Bronchial epithelial cell (primary cell): Measurements from ENCODE around the gene EDAR. TPM values are rescaled to one million over a fixed set of nuclear protein-coding genes. Genes with fewer than 3 reads are reported as not detected.

Source experiments
- DNase-seq: peaks from one replicate; pipeline ENCODE4 v3.0.0-alpha.2; 2010; ENCODE audit warnings: low read depth
- FAIRE-seq: peaks from 2 replicates; lab custom pipeline; 2011; peaks lifted over from hg19 to GRCh38; lab: Jason Lieb, UNC
- H3K27me3 ChIP-seq: 2 replicates; pipeline ENCODE4 v1.5.1; 2011; ENCODE audit warnings: low read length; ENCODE audit not compliant: control insufficient read depth, insufficient read depth
- H3K36me3 ChIP-seq: 2 replicates; pipeline ENCODE4 v1.5.1; 2011; ENCODE audit warnings: low read length; ENCODE audit not compliant: control insufficient read depth, insufficient read depth
- H3K4me3 ChIP-seq: 2 replicates; pipeline ENCODE4 v1.5.1; 2011; ENCODE audit warnings: mild to moderate bottlenecking, low read depth, low read length, control low read depth
- CTCF ChIP-seq: IDR thresholded peaks from 2 replicates; pipeline ENCODE4 v1.5.1; 2011; ENCODE audit warnings: mild to moderate bottlenecking, moderate library complexity, low read length, control low read depth, inconsistent platforms; ENCODE audit not compliant: insufficient read depth, severe bottlenecking
- total RNA-seq: library from RNA; depleted of rRNA; stranded (reverse); fragments of >200 nt; gene quantifications from 2 replicates; pipeline ENCODE4 v1.2.1, GENCODE V29; 2014

Gene EDAR
- total RNA-seq, 1 donor from 2014 or later = under 0.01 TPM

- Histone ChIP-seq H3K36me3 (no peaks in the 10 kb centered on the region), H3K27me3 (no peaks in the 10 kb centered on the region), H3K4me3 (no peak overlapping the region)
- FAIRE-seq (no peak), DNase-seq (no peak)
- no peak for TF ChIP-seq CTCF
Measured at GRCh38 chr2:108845923-108846322, 143.1 kb downstream of the EDAR start.

Other genes starting within 250 kb of the EDAR start
- gene CCDC138, start 202.4 kb downstream of the EDAR start, total RNA-seq = 3.4 and 4.2 TPM in 2 replicates
- gene SH3RF3, start 140.0 kb upstream of the EDAR start, total RNA-seq = under 0.01 and 0.51 TPM in 2 replicates